ENCODE results near the gene WNT5B. TPM values are rescaled to one million over a fixed set of nuclear protein-coding genes. Genes with fewer than 3 reads are reported as not detected.

The WNT5B gene
- total RNA-seq, 1 donor: 59.0 TPM

DNA sequence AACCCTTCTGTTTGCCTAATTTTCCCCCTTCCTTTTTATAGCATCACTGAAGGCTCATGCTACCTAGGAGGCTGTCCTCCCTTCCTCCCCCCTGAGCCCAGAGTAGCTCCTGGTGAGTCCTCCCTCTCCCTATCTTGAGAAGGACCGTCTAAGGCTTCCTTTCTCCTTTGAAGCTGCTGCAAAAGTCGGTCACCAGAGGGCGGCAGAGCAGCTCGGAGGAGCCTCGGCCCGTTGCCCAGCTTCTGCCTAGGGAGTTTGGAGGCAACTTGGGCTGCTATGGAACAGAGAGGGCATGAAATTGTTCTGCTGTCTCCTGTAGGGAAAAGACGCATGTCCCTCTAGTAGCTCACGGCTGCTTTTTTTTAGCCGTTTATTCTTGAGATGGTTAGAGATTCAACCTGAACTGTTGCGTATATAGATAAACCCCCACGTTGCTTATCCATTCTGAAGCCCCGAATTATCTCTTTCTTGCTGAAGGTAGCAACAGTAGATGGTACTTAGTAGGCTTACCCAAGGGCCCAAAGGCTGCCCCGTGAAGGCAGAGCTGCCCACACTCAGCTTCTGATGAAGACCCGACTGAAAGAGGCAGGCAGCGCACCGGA, 5.7 kb downstream of the WNT5B start:
- Histone ChIP-seq H3K27ac (ENCODE audit: low read depth, low read length) (no peak overlapping the region), H3K36me3 (ENCODE audit: insufficient read depth, low read length) (peaks cover 62% of the 10 kb centered on the region), H3K27me3 (ENCODE audit: insufficient read depth, low read length) (no peaks in the 10 kb centered on the region), H3K79me2 (ENCODE audit: insufficient read depth, low read length) (peaks cover 58% of the 10 kb centered on the region), H4K20me1 (ENCODE audit: insufficient read depth, low read length) (peaks cover 26% of the 10 kb centered on the region), H3K4me1 (ENCODE audit: insufficient read depth, low read length) (peaks cover 11% of the 10 kb centered on the region), H3K9me3 (ENCODE audit: low read depth, low read length) (no peaks in the 10 kb centered on the region), H3K4me2 (ENCODE audit: insufficient read depth, low read length) (no peak overlapping the region), H3K4me3 (ENCODE audit: insufficient read depth, low read length) (no peak overlapping the region), H2AFZ (ENCODE audit: low read length) (no peak overlapping the region)
- peak; percentile 97 for DNase-seq (ENCODE audit: insufficient read length, low spot score, missing footprints)
- TF ChIP-seq, protein P1, sequence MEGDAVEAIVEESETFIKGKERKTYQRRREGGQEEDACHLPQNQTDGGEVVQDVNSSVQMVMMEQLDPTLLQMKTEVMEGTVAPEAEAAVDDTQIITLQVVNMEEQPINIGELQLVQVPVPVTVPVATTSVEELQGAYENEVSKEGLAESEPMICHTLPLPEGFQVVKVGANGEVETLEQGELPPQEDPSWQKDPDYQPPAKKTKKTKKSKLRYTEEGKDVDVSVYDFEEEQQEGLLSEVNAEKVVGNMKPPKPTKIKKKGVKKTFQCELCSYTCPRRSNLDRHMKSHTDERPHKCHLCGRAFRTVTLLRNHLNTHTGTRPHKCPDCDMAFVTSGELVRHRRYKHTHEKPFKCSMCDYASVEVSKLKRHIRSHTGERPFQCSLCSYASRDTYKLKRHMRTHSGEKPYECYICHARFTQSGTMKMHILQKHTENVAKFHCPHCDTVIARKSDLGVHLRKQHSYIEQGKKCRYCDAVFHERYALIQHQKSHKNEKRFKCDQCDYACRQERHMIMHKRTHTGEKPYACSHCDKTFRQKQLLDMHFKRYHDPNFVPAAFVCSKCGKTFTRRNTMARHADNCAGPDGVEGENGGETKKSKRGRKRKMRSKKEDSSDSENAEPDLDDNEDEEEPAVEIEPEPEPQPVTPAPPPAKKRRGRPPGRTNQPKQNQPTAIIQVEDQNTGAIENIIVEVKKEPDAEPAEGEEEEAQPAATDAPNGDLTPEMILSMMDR (IDR thresholded peaks at IDR 0.05; ENCODE audit: extremely low read depth, low read depth, low read length): peak; percentile 91

DNA sequence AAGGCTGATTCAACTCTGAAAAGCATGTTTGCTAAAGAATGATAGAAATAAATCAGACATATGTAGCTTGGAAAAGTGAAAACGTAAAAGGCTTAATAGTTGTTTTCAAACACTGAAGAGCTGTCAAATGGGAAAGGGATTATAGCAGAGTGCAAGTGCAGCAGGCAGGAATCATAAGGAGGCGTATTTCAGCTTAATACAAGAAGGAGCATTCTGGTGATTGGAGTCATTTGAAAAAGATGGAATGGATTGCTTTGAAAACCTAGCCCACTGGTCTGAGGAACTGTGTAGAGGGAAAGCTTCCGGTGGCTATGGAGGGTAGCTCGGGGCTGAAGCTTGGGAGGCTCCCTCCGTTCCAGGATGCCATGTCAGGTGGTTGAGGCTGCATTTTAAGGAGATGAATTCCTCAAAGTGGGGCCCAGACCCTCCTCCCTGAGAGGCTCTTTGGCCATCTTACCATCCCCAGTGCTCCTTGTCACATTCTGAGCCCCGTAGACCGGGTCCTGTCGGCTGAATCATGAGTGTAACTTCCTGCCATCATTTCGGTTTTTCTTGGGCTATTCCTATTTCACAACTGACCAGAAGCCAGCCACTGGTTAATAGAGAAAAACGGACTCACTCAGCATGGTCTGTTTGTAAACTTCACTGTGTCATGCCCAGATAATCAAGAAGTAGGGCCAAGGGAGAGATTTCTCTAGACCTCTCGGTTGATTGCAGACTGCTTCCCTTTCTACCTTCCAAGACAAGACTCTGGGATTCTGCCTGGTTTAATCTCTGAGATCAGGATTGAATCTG, 6.5 kb downstream of the WNT5B start:
- H3K4me2 ChIP-seq (ENCODE audit: insufficient read depth, low read length): no peak overlapping the region
- no peak overlapping the region for H2AFZ ChIP-seq (ENCODE audit: low read length)
- H4K20me1 ChIP-seq (ENCODE audit: insufficient read depth, low read length): peaks cover 33% of the 10 kb centered on the region
- H3K9me3 ChIP-seq (ENCODE audit: low read depth, low read length): no peaks in the 10 kb centered on the region
- no peak overlapping the region for H3K4me3 ChIP-seq (ENCODE audit: insufficient read depth, low read length)
- no peak overlapping the region for H3K27ac ChIP-seq (ENCODE audit: low read depth, low read length)
- H3K79me2 ChIP-seq (ENCODE audit: insufficient read depth, low read length): peaks cover 58% of the 10 kb centered on the region
- H3K36me3 ChIP-seq (ENCODE audit: insufficient read depth, low read length): peaks cover 70% of the 10 kb centered on the region
- DNase-seq (ENCODE audit: insufficient read length, low spot score, missing footprints): peak; percentile 62
- no peaks in the 10 kb centered on the region for H3K27me3 ChIP-seq (ENCODE audit: insufficient read depth, low read length)
- H3K4me1 ChIP-seq (ENCODE audit: insufficient read depth, low read length): peaks cover 6% of the 10 kb centered on the region
- TF ChIP-seq, protein P1 (IDR thresholded peaks at IDR 0.05; ENCODE audit: extremely low read depth, low read depth, low read length): no peak

DNA sequence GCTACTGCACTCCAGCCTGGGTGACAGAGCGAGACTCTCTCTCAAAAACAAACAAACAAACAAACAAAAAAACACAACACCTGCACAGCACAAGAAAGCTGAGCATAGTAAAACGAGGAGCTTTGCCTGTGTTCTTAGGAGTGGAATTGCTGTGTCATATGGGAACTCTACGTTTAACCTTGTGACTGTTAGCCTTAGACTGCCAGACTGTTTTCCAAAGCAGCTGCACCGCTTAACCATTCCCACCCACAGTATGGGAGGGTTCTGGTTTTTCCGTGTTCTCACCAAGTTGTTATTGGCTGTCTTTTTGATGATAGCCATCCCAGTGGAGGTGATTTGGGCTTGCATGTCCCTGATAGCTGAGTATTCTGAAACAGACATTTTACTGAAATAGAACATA, 9.2 kb downstream of the WNT5B start:
- H4K20me1 ChIP-seq (ENCODE audit: insufficient read depth, low read length): peaks cover 36% of the 10 kb centered on the region
- peaks cover 64% of the 10 kb centered on the region for H3K79me2 ChIP-seq (ENCODE audit: insufficient read depth, low read length)
- no peaks in the 10 kb centered on the region for H3K4me1 ChIP-seq (ENCODE audit: insufficient read depth, low read length)
- TF ChIP-seq, protein P1 (IDR thresholded peaks at IDR 0.05; ENCODE audit: extremely low read depth, low read depth, low read length): no peak
- H3K27me3 ChIP-seq (ENCODE audit: insufficient read depth, low read length): no peaks in the 10 kb centered on the region
- H3K36me3 ChIP-seq (ENCODE audit: insufficient read depth, low read length): peaks cover 62% of the 10 kb centered on the region
- H3K27ac ChIP-seq (ENCODE audit: low read depth, low read length): no peak overlapping the region
- H3K9me3 ChIP-seq (ENCODE audit: low read depth, low read length): no peaks in the 10 kb centered on the region
- H3K4me2 ChIP-seq (ENCODE audit: insufficient read depth, low read length): no peak overlapping the region
- peak; percentile 5 for DNase-seq (ENCODE audit: insufficient read length, low spot score, missing footprints)
- H2AFZ ChIP-seq (ENCODE audit: low read length): no peak overlapping the region
- H3K4me3 ChIP-seq (ENCODE audit: insufficient read depth, low read length): no peak overlapping the region

DNA sequence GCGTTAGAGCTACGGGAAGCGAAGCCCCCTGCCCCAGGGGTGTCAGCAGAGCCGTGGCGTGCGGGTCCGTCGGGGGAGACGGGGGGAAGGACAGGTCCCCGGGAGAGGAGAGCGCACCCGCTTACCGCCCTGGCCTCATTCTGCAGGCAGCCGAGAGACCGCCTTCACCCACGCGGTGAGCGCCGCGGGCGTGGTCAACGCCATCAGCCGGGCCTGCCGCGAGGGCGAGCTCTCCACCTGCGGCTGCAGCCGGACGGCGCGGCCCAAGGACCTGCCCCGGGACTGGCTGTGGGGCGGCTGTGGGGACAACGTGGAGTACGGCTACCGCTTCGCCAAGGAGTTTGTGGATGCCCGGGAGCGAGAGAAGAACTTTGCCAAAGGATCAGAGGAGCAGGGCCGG, 10.5 kb downstream of the WNT5B start:
- H3K27me3 ChIP-seq (ENCODE audit: insufficient read depth, low read length): no peaks in the 10 kb centered on the region
- no peak overlapping the region for H3K27ac ChIP-seq (ENCODE audit: low read depth, low read length)
- H3K4me3 ChIP-seq (ENCODE audit: insufficient read depth, low read length): no peak overlapping the region
- peaks cover 63% of the 10 kb centered on the region for H3K36me3 ChIP-seq (ENCODE audit: insufficient read depth, low read length)
- H3K9me3 ChIP-seq (ENCODE audit: low read depth, low read length): no peaks in the 10 kb centered on the region
- DNase-seq (ENCODE audit: insufficient read length, low spot score, missing footprints): peak; percentile 42
- H4K20me1 ChIP-seq (ENCODE audit: insufficient read depth, low read length): peaks cover 44% of the 10 kb centered on the region
- H2AFZ ChIP-seq (ENCODE audit: low read length): no peak overlapping the region
- no peak overlapping the region for H3K4me2 ChIP-seq (ENCODE audit: insufficient read depth, low read length)
- H3K79me2 ChIP-seq (ENCODE audit: insufficient read depth, low read length): peaks cover 70% of the 10 kb centered on the region
- TF ChIP-seq, protein P1 (IDR thresholded peaks at IDR 0.05; ENCODE audit: extremely low read depth, low read depth, low read length): no peak
- H3K4me1 ChIP-seq (ENCODE audit: insufficient read depth, low read length): peaks cover 6% of the 10 kb centered on the region
